HG02798 (cell line): ENCODE data around the gene CSGALNACT2.

Experiments
- ATAC-seq: cut with Tn5 transposase; IDR thresholded peaks from one replicate; pipeline ENCODE4 v1.9.1; 2021; ENCODE audit warnings: mild to moderate bottlenecking; ENCODE audit not compliant: unreplicated experiment, poor library complexity

Gene CSGALNACT2

DNA sequence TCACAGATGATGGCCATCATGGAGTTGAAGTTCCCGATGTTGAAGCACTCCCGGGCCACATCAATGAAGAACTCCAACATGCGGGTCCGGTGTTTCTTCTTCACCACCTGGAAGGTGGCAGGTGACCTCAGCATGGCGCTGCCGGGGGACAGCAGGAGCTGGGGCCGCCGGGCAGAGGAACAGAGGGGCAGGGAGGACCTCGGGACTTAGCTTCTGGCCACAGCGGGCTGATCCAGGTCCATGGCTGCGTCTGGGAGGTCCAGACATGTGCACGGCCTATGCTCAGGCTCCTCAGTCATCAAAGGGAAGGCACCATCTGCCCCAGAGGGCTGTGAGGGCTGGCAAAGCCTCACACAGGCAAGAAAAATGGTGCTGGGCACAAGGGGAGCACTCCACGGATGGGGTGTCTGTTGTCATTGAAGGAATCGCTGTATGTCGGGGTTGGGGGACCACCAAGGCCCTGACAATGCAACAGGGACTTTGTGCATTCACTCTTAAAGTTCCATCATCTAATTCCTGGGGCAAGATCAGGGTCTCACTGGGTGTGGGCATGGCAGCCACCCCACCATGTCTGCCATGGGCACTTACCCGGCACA, 60.9 kb downstream of the CSGALNACT2 start:
- ATAC-seq: no peak

- ATAC-seq: no peak
These were observed 61.7 kb downstream of the CSGALNACT2 start for GRCh38 chr10:43199684-43200537.

DNA sequence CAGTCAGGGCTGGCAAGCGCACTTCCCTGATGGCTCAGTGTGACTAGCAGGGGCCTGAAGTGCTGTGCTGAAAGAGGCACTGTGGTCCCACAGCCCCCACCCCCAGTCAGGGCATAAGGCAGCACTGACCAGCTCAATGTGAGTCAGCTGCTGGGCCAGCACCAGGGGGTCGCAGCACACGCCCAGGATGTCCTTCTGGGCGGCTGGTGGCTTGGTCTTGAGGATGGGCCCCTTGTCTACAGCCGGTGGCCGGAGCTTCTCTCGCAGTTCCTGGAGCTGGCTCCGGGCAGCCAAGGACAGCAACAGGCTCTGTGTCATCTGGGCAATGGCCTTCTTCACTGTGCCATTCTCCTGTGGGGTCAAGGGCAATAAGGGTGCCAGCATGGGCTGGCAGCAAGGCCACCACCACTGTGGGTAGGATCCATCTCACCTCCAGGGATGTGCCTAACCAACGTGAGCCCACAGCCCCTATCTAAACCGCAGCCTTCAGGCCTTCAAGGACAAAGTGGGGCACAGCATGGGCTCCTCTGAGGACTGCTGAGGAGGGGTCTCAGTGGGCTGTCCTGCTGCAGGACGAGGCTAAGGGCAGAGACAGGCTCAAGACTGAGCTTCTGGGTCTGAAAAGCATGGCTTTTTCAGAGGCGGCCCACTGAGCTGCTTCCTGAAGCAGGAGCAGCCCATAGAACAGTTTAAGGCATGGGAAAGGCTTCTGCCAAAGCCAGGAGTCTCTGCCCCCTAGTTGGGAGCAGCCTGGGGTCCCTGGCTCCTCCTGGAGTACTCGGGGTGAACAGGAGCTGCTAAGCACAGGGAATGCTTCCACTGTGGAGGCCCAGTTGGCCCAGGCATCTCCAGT, 62.5 kb downstream of the CSGALNACT2 start:
- ATAC-seq: no peak

DNA sequence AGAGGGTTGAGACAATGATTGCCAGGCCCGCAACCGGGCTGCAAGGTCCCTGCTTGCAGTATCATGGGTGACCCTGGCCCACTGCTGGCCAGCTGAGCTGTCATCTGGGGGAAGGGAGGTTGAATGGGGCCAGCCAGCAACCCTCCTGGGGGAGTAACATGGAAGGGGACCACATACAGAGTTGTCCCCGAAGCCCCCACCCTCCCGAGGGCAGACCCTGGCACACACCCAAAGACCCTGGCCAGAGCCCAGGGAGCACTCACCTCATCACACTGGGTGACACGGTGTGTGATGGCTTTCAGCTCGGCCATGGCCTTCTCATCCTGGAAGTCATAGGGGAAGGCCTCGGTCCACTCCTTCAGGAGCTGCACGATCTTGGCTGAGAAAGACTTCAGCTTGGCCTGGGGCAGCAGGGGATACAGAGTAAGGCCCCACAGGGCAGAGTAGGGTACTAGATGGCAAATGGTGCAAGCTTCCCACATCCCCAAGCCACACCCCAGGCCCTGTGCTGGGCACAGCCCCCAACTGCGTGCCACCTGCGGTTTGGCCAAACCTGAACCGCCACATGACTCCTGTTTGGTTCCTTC, 63.4 kb downstream of the CSGALNACT2 start:
- ATAC-seq: no peak

DNA sequence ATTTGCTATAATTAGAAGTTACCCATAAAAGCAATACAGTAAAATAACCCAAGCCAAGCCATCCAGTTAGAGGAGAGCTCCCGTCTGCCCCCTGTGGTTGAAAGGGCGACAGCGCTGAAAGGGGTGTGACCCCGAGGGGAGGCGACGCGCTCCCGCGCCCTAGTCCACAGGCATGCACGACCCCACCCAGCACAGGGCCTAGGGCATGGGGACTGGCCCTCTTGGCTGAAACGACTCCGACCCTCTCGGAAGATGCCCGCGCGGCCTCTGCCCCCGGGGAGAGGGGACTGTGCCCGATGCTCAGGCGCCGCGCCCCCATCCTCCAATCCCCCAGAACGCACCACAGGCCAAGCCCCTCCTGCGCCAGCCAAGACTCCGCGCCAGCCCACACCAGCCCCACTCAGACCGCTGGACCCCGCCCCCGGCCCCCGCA, 64.0 kb downstream of the CSGALNACT2 start:
- ATAC-seq: peak; percentile 48

DNA sequence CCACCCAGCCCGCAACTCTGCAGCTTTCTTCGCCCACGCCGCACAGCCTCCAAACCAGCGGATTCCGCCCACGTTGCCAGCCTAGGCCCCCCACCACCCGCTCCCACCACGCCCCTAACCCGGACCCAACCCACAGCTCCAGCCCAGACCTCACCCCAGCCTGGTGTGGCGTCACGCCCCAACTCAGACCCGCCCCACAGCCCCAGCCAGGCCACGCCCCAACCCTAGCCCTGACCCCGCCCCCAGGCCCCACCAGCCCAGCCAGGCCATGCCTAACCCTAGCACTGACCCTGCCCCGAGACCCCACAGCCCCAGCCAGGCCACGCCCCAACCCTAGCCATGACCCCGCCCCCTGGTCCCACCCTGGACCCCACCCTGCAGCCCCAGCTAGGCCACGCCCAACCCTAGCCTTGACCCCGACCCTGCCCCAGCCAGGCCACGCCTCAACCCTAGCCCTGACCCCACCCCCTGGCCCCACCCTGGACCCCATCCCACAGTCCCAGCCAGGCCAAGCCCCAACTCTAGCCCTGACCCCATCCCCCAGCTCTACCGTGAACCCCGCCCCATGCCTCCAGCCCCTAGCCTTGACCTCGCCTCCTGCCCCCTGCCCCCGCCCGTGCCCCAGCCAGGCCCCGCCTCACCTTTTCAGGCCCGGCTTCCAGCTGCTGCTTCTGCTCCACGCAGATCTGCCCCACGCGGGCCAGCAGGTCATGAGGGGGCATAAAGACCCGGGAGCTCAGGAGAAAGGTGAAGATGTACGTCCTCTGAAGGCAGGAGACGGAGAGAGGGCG, 64.6 kb downstream of the CSGALNACT2 start:
- ATAC-seq: peak; percentile 47

DNA sequence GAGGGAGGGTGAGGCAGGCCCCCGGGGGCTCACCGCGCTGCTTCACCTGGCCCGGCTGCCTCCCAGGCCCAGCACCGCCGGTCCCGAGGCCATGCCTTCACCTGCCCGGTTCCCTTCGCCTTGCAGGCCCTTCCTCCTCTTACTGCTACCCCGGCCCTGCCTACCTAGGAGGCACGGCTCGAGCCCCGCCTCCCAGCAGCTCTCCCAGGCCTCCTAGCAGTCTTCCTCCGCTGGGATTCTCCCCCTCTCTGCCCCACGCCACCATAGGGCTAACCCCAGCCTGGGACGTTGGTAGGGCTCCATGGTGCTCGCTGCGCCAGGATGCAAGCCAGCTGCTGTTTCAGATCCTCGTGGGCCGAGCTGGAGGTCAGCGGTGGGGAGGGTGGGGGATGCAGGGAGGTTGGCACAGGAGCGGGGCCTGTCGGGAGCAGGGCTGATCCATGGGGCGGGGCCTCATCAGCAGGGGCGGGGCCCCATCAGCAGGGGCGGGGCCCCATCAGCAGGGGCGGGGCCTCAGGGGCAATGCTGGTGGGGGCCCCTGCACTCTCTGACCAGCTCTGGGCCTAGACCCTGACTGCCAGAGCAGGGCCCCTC, 65.3 kb downstream of the CSGALNACT2 start:
- no peak for ATAC-seq

DNA sequence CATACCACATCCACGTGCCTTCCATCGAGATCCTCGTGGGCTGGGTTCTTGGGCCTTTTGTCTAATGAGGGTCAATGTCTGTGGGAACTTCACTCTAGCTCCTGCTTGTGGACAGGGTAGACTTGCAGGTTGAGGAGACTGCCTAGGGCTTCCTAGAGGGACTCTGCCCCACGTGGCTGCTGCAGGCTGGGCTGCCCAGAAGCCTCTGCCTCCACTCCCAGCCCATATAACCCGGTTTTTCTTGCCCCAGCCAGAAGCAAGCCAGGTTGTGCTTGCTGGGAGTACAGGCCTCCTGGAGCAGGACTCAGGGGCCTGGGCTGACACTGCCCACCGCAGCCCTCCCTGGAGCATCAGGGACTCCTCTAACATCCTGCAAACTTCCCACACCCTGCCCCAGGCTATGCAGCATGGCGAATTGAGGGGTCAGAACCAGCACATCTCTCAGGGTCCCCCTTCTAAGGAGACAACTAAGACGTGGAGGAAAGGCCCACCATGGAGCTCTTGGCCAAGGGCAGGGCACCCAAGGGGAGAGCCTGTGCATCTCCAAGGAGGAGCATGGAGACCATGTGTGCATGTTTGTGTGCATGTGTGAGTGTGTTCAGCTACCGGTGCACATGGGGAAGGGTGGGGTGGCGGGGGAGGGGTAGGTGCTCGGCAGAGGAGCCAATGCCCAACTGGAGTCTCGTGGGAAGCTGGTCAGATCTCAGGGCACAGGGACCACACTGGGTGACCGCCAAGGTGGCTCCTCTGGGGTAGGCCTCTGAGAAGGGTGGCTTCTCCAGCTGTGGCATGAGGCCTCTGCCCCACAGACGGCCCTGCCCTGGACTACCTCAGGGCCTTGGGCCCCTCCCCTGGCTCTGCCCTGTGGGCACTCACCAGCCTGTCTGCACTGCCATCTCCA, 66.0 kb downstream of the CSGALNACT2 start:
- ATAC-seq: no peak

DNA sequence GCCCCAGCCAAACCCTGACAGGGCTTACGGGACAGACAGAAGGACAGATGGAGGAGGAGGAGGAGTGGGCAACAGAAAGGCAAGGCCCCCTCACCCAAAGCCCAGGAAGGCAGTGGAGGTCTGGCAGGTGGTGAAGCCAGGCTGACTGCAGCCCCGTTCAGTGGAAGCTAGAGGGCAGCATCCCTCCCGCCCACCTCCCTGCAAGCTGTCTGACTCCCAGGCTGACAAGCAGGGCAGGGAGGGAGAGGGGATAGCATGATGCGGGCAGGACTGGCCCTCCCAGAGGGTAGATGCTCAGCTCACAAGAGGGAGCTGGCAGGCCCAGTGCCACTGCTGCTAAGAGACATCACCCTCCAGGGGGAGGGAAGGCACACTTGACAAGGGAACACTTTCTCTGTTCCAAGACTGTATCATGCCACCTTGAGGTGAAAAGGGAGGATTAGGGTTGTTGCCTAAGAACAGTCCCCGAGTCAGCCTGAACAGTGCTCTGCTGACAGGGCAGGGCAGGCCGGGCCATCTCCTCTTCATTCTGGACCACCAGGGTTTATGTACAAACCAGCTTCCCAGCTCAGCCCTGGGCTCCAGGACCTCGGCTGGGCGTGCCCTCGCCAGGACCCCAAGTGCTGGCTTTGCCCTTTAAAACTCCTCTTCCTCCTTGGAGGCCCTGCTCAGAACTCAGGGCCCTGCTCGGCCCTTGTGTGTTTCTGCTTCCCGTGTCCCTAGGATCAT, 66.9 kb downstream of the CSGALNACT2 start:
- peak; percentile 64 for ATAC-seq

DNA sequence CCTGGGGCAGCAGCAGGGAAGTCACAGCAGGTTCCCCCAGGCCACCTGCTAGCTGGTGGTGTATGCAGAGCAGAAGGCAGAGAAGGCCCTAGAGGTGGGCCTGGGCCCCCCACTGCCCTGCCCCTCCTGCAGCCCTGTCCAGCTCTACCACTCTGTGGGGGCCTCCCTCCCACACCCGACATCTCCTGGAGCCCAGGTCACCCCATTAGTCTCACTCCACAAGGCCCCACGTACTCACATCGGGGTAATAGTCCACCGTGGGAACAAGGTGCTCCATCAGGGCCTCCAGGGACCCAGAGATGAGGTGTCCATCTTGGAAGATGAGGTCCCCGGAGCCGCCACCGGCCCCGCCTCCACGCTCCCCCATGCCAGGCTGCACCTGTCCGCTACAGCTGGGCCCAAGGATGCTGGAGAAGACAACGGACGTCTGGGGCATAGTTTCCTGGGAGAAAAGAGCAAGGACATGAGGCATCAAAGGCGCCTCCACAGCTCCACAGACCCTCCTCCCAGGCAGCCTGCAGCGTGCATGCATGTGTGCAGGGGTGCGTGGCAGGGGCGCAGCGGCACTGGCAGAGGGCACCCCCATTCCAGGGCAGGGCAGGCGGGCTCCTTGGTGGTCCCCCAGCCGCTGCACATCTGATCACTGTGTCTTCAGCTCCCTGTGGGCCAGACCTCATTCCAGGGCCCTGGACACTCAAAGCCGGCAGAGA, 67.6 kb downstream of the CSGALNACT2 start:
- ATAC-seq: no peak

GRCh38 chr10:43206391-43207235, 68.4 kb downstream of the CSGALNACT2 start:
- no peak for ATAC-seq

- ATAC-seq: no peak
These were observed 70.2 kb downstream of the CSGALNACT2 start for GRCh38 chr10:43208147-43209073.

GRCh38 chr10:43209074-43209455, 70.8 kb downstream of the CSGALNACT2 start:
- no peak for ATAC-seq

DNA sequence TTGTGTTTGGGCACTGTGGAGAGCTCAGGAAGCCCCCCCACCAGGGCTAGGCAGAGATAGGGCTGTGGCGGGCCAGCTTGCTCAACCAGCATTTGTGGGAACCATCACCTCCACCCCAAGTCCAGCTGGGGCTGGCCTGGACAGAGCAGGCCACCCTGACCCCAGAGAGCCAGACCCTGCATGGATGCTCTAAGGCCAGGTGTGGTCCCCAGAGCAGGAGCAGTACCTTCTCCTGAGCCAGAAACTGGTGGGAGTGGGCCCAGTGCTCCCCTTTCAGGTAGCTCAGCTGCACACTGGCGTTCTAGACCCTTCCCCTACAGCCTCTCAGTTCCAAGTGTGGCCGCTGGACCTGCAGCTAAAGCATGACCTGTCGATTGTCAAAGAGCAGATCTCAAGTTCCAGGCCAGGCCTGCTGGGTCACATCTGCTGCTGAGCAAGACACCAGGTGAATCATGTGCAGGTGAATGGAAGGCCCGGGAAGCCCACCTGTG, 71.5 kb downstream of the CSGALNACT2 start:
- ATAC-seq: no peak

DNA sequence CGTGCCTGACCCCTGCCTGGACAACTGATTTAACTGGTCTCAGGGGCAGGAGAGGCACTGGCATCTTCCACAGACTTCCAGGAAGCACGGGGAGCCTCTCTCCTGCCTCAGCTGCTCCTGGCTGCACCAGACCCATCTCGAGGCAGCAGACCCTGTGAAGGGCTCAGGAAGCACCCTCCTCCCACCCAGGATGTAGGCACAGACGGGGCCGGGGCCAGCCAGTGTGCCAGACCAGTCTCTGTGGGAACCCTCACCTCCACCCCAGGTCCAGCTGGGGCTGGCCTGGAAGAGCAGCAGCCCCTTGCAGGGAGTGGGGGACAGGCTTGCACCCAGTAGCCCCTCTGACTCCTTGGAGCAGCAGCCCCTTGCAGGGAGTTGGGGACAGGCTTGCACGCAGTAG, 72.3 kb downstream of the CSGALNACT2 start:
- ATAC-seq: no peak
